Measurements from ENCODE around the gene BAX.

DNA sequence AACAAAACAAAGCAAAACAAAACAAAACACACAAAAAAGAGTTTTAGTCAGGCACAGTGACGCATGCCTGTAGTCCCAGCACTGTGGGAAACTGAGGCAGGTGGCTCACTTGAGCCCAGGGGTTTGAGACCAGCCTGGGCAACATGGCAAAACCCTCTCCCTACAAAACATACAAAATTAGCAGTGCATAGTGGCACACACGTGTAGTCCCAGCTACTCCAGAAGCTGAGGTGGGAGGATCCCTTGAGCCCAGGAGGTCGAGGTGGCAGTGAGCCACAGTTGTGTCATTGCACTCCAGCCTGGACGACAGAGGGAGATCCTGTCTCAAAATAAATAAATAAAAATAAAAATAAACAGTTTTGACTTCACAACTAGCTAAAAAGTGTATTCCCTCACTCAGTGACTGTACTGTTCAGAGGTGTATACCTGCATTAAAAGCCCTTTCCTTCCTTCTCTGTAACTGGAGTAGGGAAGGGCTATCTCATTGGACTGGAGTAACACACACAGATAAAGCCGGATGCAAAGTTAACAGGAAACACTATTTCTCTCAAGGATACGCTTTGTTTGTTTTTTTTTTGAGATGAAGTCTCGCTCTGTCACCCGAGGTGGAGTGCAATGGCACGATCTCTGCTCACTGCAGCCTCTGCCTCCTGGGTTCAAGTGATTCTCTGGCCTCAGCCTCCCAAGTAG lies 3.7 kb upstream of the BAX start:
- TF ChIP-seq ZNF274 (IDR thresholded peaks at IDR 0.05; ENCODE audit: low read depth, low read length): no peak
- TF ChIP-seq YY1 (IDR thresholded peaks at IDR 0.05; ENCODE audit: insufficient read depth, insufficient read length): no peak
- TF ChIP-seq SUZ12 (IDR thresholded peaks at IDR 0.05; ENCODE audit: extremely low read depth, insufficient read depth, insufficient read length): no peak
